PC-9 (cell line): ENCODE results near the gene SH3RF3. TPM values are rescaled to one million over a fixed set of nuclear protein-coding genes. Genes with fewer than 3 reads are reported as not detected.

ENCODE experiments used
- BruUV-seq: library from RNA; stranded (reverse); fragments of 400-500 nt; replicated peaks from 2 replicates; lab custom pipeline; 2021; lab: Mats Ljungman, UMichigan
- CTCF ChIA-PET: fragments of 300-600 bp; sonication (Branson Sonifier 250); formaldehyde crosslinking; loops from one replicate; lab custom pipeline; 2022; ENCODE audit warnings: antibody characterized with exemption; lab: Charles Lee
- POLR2A ChIA-PET: fragments of 300-600 bp; sonication (Branson Sonifier 250); formaldehyde crosslinking; loops from one replicate; lab custom pipeline; 2022; ENCODE audit warnings: antibody characterized with exemption; ENCODE audit not compliant: unreplicated experiment; lab: Charles Lee
- DNase-seq, 2 experiments: peaks; one replicate each; pipeline versions ENCODE4 v3.0.0 to v3.0.0-alpha.2; 2015 to 2022; ENCODE audit warnings: mixed read lengths in 1 of 2
- H2AFZ ChIP-seq: fragments of 200-600 bp; sonication (generic); 2 replicates; pipeline ENCODE4 v1.8.1; 2017; ENCODE audit warnings: antibody characterized with exemption
- H3F3A ChIP-seq: fragments of 200-600 bp; sonication (generic); 2 replicates; pipeline ENCODE4 v1.8.1; 2017; ENCODE audit warnings: antibody characterized with exemption, mild to moderate bottlenecking, low read depth; ENCODE audit not compliant: insufficient read depth
- H3K27ac ChIP-seq: fragments of 200-600 bp; sonication (generic); 2 replicates; pipeline ENCODE4 v1.6.1; 2016; ENCODE audit warnings: mixed run types
- H3K27me3 ChIP-seq: fragments of 200-600 bp; sonication (generic); 2 replicates; pipeline ENCODE4 v1.6.1; 2016; ENCODE audit warnings: low read depth, mixed run types; ENCODE audit not compliant: insufficient read depth
- H3K36me3 ChIP-seq: fragments of 200-600 bp; sonication (generic); 2 replicates; pipeline ENCODE4 v1.6.1; 2016; ENCODE audit warnings: low read depth, mixed run types
- H3K4me1 ChIP-seq: fragments of 200-600 bp; sonication (generic); replicated peaks from 2 replicates; pipeline ENCODE4 v1.6.1; 2016; ENCODE audit warnings: mixed run types; ENCODE audit not compliant: insufficient read depth
- H3K4me2 ChIP-seq: fragments of 200-600 bp; sonication (generic); 2 replicates; pipeline ENCODE4 v1.6.1; 2017; ENCODE audit warnings: mixed run types
- H3K4me3 ChIP-seq: fragments of 200-600 bp; sonication (generic); 2 replicates; pipeline ENCODE4 v1.6.1; 2016; ENCODE audit warnings: mixed run types
- H3K79me2 ChIP-seq: fragments of 200-600 bp; sonication (generic); 2 replicates; pipeline ENCODE4 v1.6.1; 2017; ENCODE audit warnings: low read depth, mixed run types
- H3K9me2 ChIP-seq: fragments of 200-600 bp; sonication (generic); 2 replicates; pipeline ENCODE4 v1.8.1; 2017; ENCODE audit warnings: mild to moderate bottlenecking; ENCODE audit not compliant: insufficient read depth
- H3K9me3 ChIP-seq: fragments of 200-600 bp; sonication (generic); 2 replicates; pipeline ENCODE4 v1.8.1; 2016; ENCODE audit warnings: low read depth; ENCODE audit not compliant: insufficient read depth
- H4K20me1 ChIP-seq: fragments of 200-600 bp; sonication (generic); 2 replicates; pipeline ENCODE4 v1.8.1; 2017; ENCODE audit not compliant: insufficient read depth
- CTCF ChIP-seq: fragments of 200-600 bp; sonication (generic); conservative IDR thresholded peaks from 2 replicates; pipeline ENCODE4 v1.6.1; 2017; ENCODE audit warnings: mixed run types, antibody characterized with exemption, mild to moderate bottlenecking, moderate library complexity
- EZH2 ChIP-seq: fragments of 200-600 bp; sonication (generic); IDR thresholded peaks from 2 replicates; pipeline ENCODE4 v1.8.0; 2017; ENCODE audit warnings: antibody characterized with exemption, low read depth
- intact Hi-C: fragments of 100-400 bp; cut with micrococcal nuclease; formaldehyde crosslinking; loops from one replicate; pipeline ENCODE4 v1.10.0; 2022; ENCODE audit not compliant: unreplicated experiment
- total RNA-seq: library from RNA; stranded (reverse); gene quantifications from 2 replicates; pipeline ENCODE4 v1.2.3, GENCODE V29; 2021

Gene SH3RF3
- total RNA-seq, 1 experiment from 2014 or later, result 6.1 TPM

- Histone ChIP-seq H2AFZ (no peak overlapping the region), H4K20me1 (no peaks in the 10 kb centered on the region), H3K4me3 (no peak overlapping the region), H3K4me2 (no peak overlapping the region), H3K9me3 (no peaks in the 10 kb centered on the region), H3K27ac (no peak overlapping the region), H3K36me3 (no peaks in the 10 kb centered on the region), H3F3A (0 out of 2 replicates have a peak, but pooled peaks cover 3% of the 10 kb centered on the region), H3K27me3 (no peaks in the 10 kb centered on the region), H3K4me1 (no peaks in the 10 kb centered on the region), H3K9me2 (no peaks in the 10 kb centered on the region), H3K79me2 (no peaks in the 10 kb centered on the region)
- TF ChIP-seq EZH2 (no peak), CTCF (no peak)
- intact Hi-C loops, result no loop called here
- DNase-seq, result no peak
- no TSS peak for BruUV-seq
- ChIA-PET POLR2A (no interaction called here), CTCF (no interaction called here)
Observed at GRCh38 chr2:109458512-109458911, 329.5 kb downstream of the SH3RF3 start.

GRCh38 chr2:109459485-109459884 lies 330.5 kb downstream of the SH3RF3 start:
- POLR2A ChIA-PET, result no interaction called here
- H2AFZ ChIP-seq, result no peak overlapping the region
- no peaks in the 10 kb centered on the region for H3K79me2 ChIP-seq
- no peaks in the 10 kb centered on the region for H3K9me3 ChIP-seq
- no peak overlapping the region for H3K27ac ChIP-seq
- no peak overlapping the region for H3K4me3 ChIP-seq
- no TSS peak for BruUV-seq
- intact Hi-C loops, result no loop called here
- H3K9me2 ChIP-seq, result no peaks in the 10 kb centered on the region
- no peak for DNase-seq
- no peak overlapping the region for H3K4me2 ChIP-seq
- CTCF ChIA-PET, result no interaction called here
- 0 out of 2 replicates have a peak, but pooled peaks cover 3% of the 10 kb centered on the region for H3F3A ChIP-seq
- H3K27me3 ChIP-seq, result no peaks in the 10 kb centered on the region
- H4K20me1 ChIP-seq, result no peaks in the 10 kb centered on the region
- H3K4me1 ChIP-seq, result no peaks in the 10 kb centered on the region
- TF ChIP-seq EZH2, result no peak
- no peak for TF ChIP-seq CTCF
- H3K36me3 ChIP-seq, result no peaks in the 10 kb centered on the region

- intact Hi-C loops, result no loop called here
- Histone ChIP-seq H3K4me1 (no peaks in the 10 kb centered on the region), H3K79me2 (no peaks in the 10 kb centered on the region), H3K4me3 (no peak overlapping the region), H3K27me3 (no peaks in the 10 kb centered on the region), H4K20me1 (no peaks in the 10 kb centered on the region), H3F3A (0 out of 2 replicates have a peak, but pooled peaks cover 3% of the 10 kb centered on the region), H3K27ac (no peak overlapping the region), H3K36me3 (no peaks in the 10 kb centered on the region), H2AFZ (no peak overlapping the region), H3K4me2 (no peak overlapping the region), H3K9me2 (no peaks in the 10 kb centered on the region), H3K9me3 (no peaks in the 10 kb centered on the region)
- ChIA-PET CTCF (no interaction called here), POLR2A (no interaction called here)
- TF ChIP-seq CTCF (no peak), EZH2 (no peak)
- BruUV-seq, result no TSS peak
- DNase-seq, result no peak
Observed at GRCh38 chr2:109460553-109461324, 331.7 kb downstream of the SH3RF3 start.
